Sigmoid colon (tissue), 7 donors: ENCODE data around the gene ITGB2. TPM values are rescaled to one million over a fixed set of nuclear protein-coding genes. Genes with fewer than 3 reads are reported as not detected.

Source experiments
- DNase-seq: peaks from one replicate; pipeline ENCODE4 v3.0.0-alpha.2; 2019
- H3K27ac ChIP-seq, 4 donors: fragments of 200-600 bp; sonication (generic); one replicate each; pipeline ENCODE4 v1.5.1; 2016 to 2019; ENCODE audit warnings: mild to moderate bottlenecking in 1 of 4
- H3K27me3 ChIP-seq, 3 donors: fragments of 200-600 bp; sonication (generic); one replicate each; pipeline ENCODE4 v1.5.1; 2019; ENCODE audit warnings: mild to moderate bottlenecking in 1 of 3
- H3K36me3 ChIP-seq, 4 donors: fragments of 200-600 bp; sonication (generic); one replicate each; pipeline ENCODE4 v1.5.1; 2016 to 2019
- H3K4me1 ChIP-seq, 4 donors: fragments of 200-600 bp; sonication (generic); one replicate each; pipeline ENCODE4 v1.5.1; 2017 to 2019
- H3K4me3 ChIP-seq, 4 donors: fragments of 200-600 bp; sonication (generic); one replicate each; pipeline ENCODE4 v1.5.1; 2017 to 2019; ENCODE audit warnings: mild to moderate bottlenecking in 2 of 4, moderate library complexity in 1 of 4
- H3K9me3 ChIP-seq, 4 donors: fragments of 200-600 bp in 3 of 4; sonication (generic) in 3 of 4; one replicate each; pipeline versions ENCODE4 v1.5.1 to v1.6.1; 2013 to 2019
- EP300 ChIP-seq, 4 donors: sonication (generic); formaldehyde crosslinking; IDR thresholded peaks; one replicate each; pipeline ENCODE4 v1.6.1; 2017; ENCODE audit warnings: antibody characterized with exemption in 4 of 4
- POLR2A ChIP-seq, 2 donors: fragments of 450-650 bp; IDR thresholded peaks; one replicate each; pipeline ENCODE4 v1.6.1; 2016; ENCODE audit warnings: antibody characterized with exemption in 2 of 2, mild to moderate bottlenecking in 2 of 2, moderate library complexity in 2 of 2
- POLR2AphosphoS5 ChIP-seq, 4 donors: sonication (generic); formaldehyde crosslinking; IDR thresholded peaks; one replicate each; pipeline ENCODE4 v1.6.1; 2017; ENCODE audit warnings: antibody characterized with exemption in 4 of 4
- WGBS, 2 donors: extraction: QIAGEN DNeasy Blood & Tissue Kit; methylation state at CpG; one replicate each; pipeline ENCODE4 v1.1.7; 2013; 5-methylcytosine and 5-hydroxymethylcytosine counted together
- intact Hi-C: fragments of 100-400 bp; cut with DNase I; formaldehyde crosslinking; loops from one replicate; pipeline ENCODE4 v1.15.1; 2023
- polyA plus RNA-seq, 3 donors: library from polyadenylated mRNA; stranded (reverse); fragments of 200-250 nt; gene quantifications; one replicate each; pipeline ENCODE4 v1.2.3, GENCODE V29; 2013
- total RNA-seq, 4 donors: library from RNA; depleted of rRNA; stranded (reverse); fragments of >200 nt; gene quantifications; one replicate each; pipeline ENCODE4 v1.1.0, GENCODE V29; 2016
- TF ChIP-seq, protein P1 (sequence below), 4 experiments: fragments of 450-650 bp in 3 of 4; fragments of 200-600 bp in 1 of 4; IDR thresholded peaks; one replicate each; pipeline ENCODE4 v1.5.1; 2016 to 2019; ENCODE audit warnings: antibody characterized with exemption in 4 of 4, mild to moderate bottlenecking in 3 of 4, moderate library complexity in 2 of 4
- donor health status: healthy with polysubstance abuse.
- donor health status: Bipolar disorder and iron deficiency.
- donor health status: healthy.

The ITGB2 gene
- total and polyA plus RNA-seq, 7 donors: 14.7 to 103 (median 55.9) TPM

DNA sequence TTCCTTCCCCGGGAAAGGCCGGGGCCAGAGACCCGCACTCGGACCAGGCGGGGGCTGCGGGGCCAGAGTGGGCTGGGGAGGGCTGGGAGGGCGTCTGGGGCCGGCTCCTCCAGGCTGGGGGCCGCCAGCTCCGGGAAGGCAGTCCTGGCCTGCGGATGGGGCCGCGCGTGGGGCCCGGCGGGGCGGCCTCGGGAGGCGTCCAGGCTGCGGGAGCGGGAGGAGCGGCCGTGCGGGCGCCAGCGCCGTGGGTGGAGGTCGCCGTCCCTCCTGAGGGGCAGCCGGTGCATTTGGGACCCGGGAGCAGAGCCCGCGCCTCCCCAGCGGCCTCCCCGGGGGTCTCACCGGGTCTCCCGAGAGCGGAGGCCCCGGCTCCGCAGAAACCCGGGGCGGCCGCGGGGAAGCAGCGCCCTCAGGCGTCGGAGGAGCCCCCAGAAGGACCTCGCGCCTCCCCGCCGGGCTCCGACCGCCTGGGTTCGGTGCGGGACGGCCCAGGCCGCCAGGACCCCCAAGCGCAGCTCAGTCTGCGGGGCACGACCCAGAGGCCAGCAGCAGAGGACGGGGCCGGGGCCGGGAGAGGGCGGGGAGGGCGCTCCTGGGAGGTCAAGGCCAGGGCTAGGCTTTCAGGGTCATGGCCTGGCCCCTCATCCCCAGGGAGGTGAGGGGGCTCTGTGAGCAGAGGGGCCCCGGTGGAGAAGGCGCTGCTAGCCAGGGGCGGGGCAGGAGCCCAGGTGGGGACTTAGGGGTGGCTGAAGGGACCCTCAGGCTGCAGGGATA lies 11.9 kb upstream of the ITGB2 start:
- WGBS, 2 donors: 2% methylated on average over 68 of the region's 68 CpGs
- peak overlapping the region; percentile 11 to 65 (median 48) for H3K4me3 ChIP-seq
- TF ChIP-seq POLR2AphosphoS5 (IDR thresholded peaks at IDR 0.05) (no peak), POLR2A (IDR thresholded peaks at IDR 0.05) (no peak), EP300 (IDR thresholded peaks at IDR 0.05) (no peak)
- TF ChIP-seq, protein P1, sequence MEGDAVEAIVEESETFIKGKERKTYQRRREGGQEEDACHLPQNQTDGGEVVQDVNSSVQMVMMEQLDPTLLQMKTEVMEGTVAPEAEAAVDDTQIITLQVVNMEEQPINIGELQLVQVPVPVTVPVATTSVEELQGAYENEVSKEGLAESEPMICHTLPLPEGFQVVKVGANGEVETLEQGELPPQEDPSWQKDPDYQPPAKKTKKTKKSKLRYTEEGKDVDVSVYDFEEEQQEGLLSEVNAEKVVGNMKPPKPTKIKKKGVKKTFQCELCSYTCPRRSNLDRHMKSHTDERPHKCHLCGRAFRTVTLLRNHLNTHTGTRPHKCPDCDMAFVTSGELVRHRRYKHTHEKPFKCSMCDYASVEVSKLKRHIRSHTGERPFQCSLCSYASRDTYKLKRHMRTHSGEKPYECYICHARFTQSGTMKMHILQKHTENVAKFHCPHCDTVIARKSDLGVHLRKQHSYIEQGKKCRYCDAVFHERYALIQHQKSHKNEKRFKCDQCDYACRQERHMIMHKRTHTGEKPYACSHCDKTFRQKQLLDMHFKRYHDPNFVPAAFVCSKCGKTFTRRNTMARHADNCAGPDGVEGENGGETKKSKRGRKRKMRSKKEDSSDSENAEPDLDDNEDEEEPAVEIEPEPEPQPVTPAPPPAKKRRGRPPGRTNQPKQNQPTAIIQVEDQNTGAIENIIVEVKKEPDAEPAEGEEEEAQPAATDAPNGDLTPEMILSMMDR (IDR thresholded peaks at IDR 0.05): peak in 3 of 4 experiments; percentile 32 to 75 (median 39)
- peak overlapping the region in 2 of 4 donors; percentile 7 to 41 for H3K27ac ChIP-seq
- peaks cover 0 to 29% (median 24%) of the 10 kb centered on the region in 4 donors for H3K4me1 ChIP-seq
- no peak for DNase-seq
- H3K27me3 ChIP-seq: peaks cover 10 to 67% (median 42%) of the 10 kb centered on the region in 3 donors
- intact Hi-C loops: loop anchor here (1.0 to 5.0 kb wide), 3 partner anchors 40 to 130 kb away; partner anchors contain the start of genes SUMO3 and UBE2G2
- no peaks in the 10 kb centered on the region for H3K36me3 ChIP-seq
- H3K9me3 ChIP-seq: no peaks in the 10 kb centered on the region

DNA sequence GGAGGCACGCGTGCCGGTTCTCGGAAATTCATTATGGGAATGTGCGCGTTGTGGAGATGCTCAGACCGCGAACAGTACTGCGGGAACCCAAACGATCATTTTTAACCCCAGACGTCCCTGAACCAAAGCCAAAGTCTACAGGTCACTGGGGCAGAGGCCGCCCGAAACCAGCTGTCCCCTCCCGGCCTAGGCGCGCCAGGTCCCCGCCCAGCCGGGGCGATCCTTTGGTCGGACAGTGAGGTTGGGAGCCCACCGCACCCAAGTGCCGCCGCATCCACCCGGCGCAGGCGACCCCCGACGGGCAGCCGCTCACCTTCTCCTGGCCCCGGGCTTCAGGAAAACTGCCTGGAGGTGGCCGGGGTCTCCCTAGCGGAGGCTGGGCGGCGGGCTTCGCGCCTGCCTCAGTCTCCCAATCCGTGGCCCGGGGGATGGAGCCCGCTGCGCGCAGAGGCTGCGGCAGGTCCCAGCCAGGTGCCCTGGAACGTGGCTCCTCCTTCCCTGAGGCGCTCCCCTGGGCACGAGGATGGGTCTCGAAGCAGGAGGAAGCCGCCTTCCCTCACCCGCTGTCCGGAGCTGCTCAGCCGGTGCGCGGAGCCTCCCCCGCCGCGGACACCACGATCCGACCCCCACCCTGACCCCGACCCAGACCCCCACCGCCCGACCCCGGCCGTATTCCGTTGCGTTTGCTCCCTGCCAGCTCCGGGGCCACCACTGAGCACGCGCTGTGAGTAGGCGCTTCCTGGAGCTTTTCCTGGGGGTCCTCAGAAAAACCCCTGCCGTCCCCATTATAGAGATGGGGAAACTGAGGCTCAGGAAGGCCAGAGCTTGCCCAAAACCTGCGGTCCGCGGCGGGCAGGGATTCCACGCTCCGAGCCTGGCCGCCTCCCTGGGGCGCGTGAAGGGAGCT lies 11.1 kb upstream of the ITGB2 start:
- DNase-seq: no peak
- Histone ChIP-seq H3K4me3 (peak overlapping the region; percentile 11 to 65 (median 48)), H3K36me3 (no peaks in the 10 kb centered on the region), H3K27ac (peak overlapping the region in 2 of 4 donors; percentile 7 to 41), H3K27me3 (peaks cover 10 to 75% (median 42%) of the 10 kb centered on the region in 3 donors), H3K4me1 (peaks cover 0 to 35% (median 24%) of the 10 kb centered on the region in 4 donors), H3K9me3 (no peaks in the 10 kb centered on the region)
- 1 to 3% methylated on average over 78 of the region's 78 CpGs for WGBS, 2 donors
- intact Hi-C loops: loop anchor here (1.0 to 5.0 kb wide), 3 partner anchors 39 to 129 kb away; partner anchors contain the start of genes SUMO3 and UBE2G2
- no peak for TF ChIP-seq EP300 (IDR thresholded peaks at IDR 0.05)
- no peak for TF ChIP-seq POLR2AphosphoS5 (IDR thresholded peaks at IDR 0.05)
- TF ChIP-seq, protein P1 (IDR thresholded peaks at IDR 0.05): no peak
- TF ChIP-seq POLR2A (IDR thresholded peaks at IDR 0.05): no peak

- Histone ChIP-seq H3K4me1 (peaks cover 0 to 35% (median 24%) of the 10 kb centered on the region in 4 donors), H3K27ac (no peak overlapping the region), H3K9me3 (no peaks in the 10 kb centered on the region), H3K4me3 (peak overlapping the region in 2 of 4 donors; percentile 52 to 65), H3K36me3 (no peaks in the 10 kb centered on the region), H3K27me3 (peaks cover 10 to 75% (median 42%) of the 10 kb centered on the region in 3 donors)
- no peak for DNase-seq
- intact Hi-C loops: loop anchor here (5.0 kb wide), 2 partner anchors 114 to 129 kb away; partner anchors contain the start of genes SUMO3 and UBE2G2
- WGBS, 2 donors: 3 to 4% methylated on average over 19 of the region's 19 CpGs
- TF ChIP-seq EP300 (IDR thresholded peaks at IDR 0.05) (no peak), POLR2AphosphoS5 (IDR thresholded peaks at IDR 0.05) (no peak), POLR2A (IDR thresholded peaks at IDR 0.05) (no peak)
- TF ChIP-seq, protein P1 (IDR thresholded peaks at IDR 0.05): no peak
Measured at GRCh38 chr21:44931137-44931500, 10.4 kb upstream of the ITGB2 start.

GRCh38 chr21:44930543-44930981 lies 9.9 kb upstream of the ITGB2 start:
- H3K4me3 ChIP-seq: no peak overlapping the region
- WGBS, 2 donors: 23 to 27% methylated on average over 12 of the region's 12 CpGs
- DNase-seq: no peak
- H3K9me3 ChIP-seq: no peaks in the 10 kb centered on the region
- peaks cover 10 to 75% (median 42%) of the 10 kb centered on the region in 3 donors for H3K27me3 ChIP-seq
- H3K36me3 ChIP-seq: no peaks in the 10 kb centered on the region
- intact Hi-C loops: loop anchor here (5.0 kb wide), 2 partner anchors 113 to 128 kb away; partner anchors contain the start of genes SUMO3 and UBE2G2
- peaks cover 0 to 35% (median 24%) of the 10 kb centered on the region in 4 donors for H3K4me1 ChIP-seq
- H3K27ac ChIP-seq: no peak overlapping the region
- TF ChIP-seq EP300 (IDR thresholded peaks at IDR 0.05) (no peak), POLR2A (IDR thresholded peaks at IDR 0.05) (no peak), POLR2AphosphoS5 (IDR thresholded peaks at IDR 0.05) (no peak)
- TF ChIP-seq, protein P1 (IDR thresholded peaks at IDR 0.05): no peak
